HG02973 (cell line): ENCODE measurements around the gene PTCD1.

Experiments used
- ATAC-seq: cut with Tn5 transposase; IDR thresholded peaks from one replicate; pipeline ENCODE4 v1.9.1; 2021; ENCODE audit warnings: moderate library complexity; ENCODE audit not compliant: unreplicated experiment

Gene PTCD1, protein sequence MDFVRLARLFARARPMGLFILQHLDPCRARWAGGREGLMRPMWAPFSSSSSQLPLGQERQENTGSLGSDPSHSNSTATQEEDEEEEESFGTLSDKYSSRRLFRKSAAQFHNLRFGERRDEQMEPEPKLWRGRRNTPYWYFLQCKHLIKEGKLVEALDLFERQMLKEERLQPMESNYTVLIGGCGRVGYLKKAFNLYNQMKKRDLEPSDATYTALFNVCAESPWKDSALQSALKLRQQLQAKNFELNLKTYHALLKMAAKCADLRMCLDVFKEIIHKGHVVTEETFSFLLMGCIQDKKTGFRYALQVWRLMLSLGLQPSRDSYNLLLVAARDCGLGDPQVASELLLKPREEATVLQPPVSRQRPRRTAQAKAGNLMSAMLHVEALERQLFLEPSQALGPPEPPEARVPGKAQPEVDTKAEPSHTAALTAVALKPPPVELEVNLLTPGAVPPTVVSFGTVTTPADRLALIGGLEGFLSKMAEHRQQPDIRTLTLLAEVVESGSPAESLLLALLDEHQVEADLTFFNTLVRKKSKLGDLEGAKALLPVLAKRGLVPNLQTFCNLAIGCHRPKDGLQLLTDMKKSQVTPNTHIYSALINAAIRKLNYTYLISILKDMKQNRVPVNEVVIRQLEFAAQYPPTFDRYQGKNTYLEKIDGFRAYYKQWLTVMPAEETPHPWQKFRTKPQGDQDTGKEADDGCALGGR

DNA sequence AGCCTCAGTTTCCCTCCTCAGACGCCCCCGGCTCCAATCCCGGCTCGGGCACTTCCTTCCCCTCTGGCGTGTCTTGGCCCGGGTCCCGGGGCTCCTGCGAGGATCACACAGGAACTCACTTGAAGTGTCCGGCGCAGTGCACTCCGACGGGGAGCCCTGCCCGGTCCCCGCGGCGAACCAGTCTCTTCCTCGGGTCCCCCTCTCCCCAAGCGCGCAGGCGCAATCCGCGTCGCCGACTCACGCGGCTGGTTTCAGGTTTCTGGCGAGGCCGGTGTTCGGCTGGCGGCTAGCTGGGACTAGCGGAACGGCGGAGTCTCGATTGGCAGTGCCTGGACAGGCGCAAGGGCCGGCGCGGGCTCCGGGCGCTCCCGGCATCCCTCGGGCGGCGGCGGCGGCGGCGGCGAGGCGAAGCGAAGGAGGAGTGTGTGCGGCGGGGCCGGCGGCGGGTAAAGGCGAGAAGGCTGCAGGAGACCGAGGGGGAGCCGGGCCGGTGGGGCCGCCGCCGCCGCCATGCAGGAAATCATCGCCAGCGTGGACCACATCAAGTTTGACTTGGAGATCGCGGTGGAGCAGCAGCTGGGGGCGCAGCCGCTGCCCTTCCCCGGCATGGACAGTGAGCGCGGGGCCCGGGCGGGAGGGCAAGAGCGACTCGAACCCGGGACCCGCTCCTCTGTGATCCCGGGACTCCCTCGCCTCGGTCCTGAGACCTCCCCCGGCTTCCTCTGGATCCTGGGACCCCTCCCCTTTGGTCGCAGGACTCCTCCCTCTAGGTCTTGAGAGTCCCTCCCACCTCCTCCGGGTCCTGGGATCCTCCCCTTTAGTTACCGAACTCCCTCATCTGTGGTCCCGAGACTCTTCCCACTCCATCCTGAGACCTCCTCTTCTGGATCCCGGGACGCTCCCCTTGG is at the start of gene PTCD1, which contains the start of gene CPSF4:
TSS of gene PTCD1 (minus strand) at position 226 of the 908 bp plus-strand sequence. CDS start 3,556 bp downstream, outside the sequence.
TSS of gene CPSF4 (plus strand) at position 371 of the 908 bp plus-strand sequence. CDS start at position 511, 140 bp downstream.
- peak; percentile 80 for ATAC-seq

DNA sequence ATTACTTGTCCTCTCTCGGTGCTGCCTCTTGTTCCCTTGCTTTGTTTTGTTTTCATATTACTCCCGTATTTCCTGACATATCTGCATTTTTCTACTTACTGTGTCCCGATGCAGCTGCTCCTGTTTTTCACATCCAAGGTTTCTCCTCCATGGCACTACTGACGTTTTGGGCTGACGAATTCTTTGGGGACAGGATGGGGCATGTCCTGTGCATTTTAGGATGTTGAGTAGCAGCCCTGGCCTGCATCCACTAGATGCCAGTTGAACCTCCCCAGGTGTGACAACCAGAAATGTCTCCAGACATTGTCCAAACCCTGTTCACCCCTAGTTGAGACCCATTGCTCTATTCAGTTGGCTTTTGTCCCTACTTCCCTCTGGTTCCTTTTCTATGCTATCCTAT is 46.5 kb upstream of the PTCD1 start:
- ATAC-seq = no peak

GRCh38 chr7:99478464-99479440 is 40.2 kb upstream of the PTCD1 start:
- ATAC-seq = no peak

- ATAC-seq = no peak
Measured at GRCh38 chr7:99476107-99476506, 37.5 kb upstream of the PTCD1 start.

- peak; percentile 24 for ATAC-seq
Measured at GRCh38 chr7:99473315-99473596, 34.7 kb upstream of the PTCD1 start.

DNA sequence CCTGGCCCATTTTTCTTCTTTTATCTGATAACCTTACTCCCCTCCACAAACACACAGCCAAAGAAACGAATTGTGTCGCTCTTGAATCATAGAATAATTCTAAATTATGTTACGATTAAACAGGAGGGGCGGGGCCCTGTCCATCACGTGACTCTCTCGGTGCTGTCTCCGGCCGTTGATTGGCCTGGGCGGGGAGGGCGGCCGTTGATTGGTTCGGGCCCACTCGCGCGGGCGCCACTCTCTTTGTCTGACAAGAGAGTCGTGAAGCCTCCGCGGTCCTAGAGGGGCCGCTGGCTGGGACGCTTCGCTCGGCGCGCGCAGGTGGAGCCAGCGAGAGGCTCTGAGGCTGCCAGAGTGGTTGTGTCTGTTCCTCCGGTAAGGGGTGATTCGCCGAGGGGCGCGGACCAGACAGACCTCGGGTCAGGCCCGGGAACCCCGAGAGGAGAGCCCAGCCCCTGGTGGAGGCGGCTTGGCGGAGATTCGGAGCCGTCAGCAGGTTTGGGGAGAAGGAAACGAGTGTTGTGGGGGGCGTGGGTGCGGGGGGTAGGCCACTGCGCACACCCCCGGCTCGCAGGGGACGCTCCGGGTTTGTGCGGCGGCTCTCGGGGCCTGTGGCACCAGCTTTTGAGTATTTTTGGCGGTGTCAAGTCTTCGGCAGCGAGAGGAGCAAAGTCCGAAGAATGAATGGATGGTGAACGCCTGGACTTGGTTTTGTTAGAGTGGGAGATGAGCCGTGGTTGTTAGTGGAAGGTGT is 34.1 kb upstream of the PTCD1 start, which contains the start of gene ZNF789:
TSS of gene ZNF789 (plus strand) at position 330 of the 754 bp plus-strand sequence. CDS start 3,567 bp downstream, outside the sequence.
- ATAC-seq = peak; percentile 93

GRCh38 chr7:99469381-99470065 is 30.9 kb upstream of the PTCD1 start:
- ATAC-seq = no peak

- no peak for ATAC-seq
Measured at GRCh38 chr7:99468336-99468918, 29.8 kb upstream of the PTCD1 start.

GRCh38 chr7:99465421-99465768 is 26.8 kb upstream of the PTCD1 start:
- ATAC-seq = peak; percentile 8

GRCh38 chr7:99461221-99461620 is 22.6 kb upstream of the PTCD1 start:
- ATAC-seq = no peak

DNA sequence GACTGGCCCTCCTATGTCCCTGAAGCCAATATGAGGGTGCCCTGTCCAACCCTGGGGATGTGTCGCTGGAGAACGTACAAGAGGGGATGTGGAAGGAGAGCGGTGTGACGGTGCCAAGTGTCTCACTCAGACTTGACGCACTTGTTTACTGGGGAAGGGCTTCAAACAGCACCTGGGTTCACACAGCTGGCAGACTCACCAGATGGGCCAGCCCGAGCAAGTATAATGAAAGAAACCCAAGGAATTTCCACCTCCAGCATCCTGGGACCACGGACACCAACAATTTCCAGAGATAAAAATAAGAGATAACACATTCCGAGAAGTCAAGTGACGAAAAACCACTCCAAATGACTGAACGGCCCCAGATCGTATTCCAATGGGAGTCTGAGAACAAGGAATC is 22.1 kb upstream of the PTCD1 start:
- ATAC-seq = no peak

GRCh38 chr7:99459087-99459486 is 20.5 kb upstream of the PTCD1 start:
- ATAC-seq = no peak

DNA sequence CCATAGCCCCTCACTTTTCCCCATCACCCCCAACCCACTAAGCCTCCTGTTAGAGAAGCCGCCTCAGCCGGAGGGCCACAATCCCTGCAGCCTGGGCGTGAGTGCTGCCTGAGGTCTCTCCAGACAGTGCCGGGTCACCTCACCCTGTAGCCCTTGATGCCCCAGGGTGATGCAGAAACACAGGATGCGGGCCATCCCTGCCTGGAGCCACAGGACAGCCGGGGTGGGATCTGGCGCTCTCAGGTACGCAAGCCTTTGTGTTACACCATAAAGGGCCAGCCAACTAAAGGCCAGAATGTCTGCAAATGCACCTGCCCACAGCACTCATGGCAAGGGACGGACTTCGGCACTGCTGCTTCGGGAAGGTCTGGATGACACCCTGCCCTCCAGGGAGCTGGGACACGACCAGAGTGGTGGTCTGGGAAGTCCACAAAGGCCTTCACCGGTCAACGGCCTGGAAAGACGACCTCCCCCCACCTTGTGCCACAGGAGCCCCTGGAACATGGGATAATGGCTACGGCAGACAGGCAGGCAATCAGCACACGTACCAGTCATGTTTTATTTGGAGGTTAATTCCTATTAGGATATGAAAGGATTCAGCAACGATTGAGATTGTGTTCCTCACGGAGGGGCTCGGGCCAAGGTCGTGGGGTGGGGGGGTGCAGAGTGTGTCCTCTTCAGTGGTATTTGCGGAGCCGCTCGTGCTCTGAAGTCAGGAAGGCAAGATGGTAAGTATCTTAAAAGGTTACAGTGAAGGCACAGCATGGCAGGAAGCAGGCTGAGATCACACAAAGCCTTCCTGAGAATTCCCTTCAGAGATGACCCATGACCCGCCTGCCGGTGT is 19.3 kb upstream of the PTCD1 start:
- ATAC-seq = no peak

DNA sequence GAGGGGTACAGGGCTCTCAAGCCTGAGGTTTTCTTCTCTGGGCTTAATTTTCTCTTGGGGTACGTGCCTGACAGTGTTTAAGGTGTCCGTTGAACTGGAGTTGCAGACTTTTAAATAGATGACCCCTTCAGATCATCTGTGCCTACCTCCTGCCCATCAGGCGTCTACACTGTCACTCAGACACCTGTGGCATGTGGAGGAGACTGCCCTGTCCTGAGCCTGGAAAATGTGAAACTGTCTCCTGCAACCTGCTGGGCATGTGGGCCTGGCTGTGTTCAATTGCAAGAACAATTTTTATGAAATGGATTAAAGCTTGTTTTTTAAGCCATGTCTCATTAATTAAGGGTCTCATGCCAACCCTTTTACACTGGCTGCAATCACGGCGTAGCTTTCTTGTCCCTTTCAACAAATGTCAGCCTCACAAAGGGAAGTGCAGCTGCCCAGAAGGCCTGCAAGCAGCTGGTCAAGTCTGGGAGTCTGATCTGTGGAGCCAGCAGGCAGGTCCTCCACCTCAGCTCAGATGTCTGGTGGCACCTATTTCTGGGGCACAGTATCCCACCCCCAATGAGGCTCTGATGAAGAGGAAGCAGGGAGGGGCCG is 18.6 kb upstream of the PTCD1 start:
- no peak for ATAC-seq

GRCh38 chr7:99456288-99456687 is 17.7 kb upstream of the PTCD1 start:
- ATAC-seq = no peak

DNA sequence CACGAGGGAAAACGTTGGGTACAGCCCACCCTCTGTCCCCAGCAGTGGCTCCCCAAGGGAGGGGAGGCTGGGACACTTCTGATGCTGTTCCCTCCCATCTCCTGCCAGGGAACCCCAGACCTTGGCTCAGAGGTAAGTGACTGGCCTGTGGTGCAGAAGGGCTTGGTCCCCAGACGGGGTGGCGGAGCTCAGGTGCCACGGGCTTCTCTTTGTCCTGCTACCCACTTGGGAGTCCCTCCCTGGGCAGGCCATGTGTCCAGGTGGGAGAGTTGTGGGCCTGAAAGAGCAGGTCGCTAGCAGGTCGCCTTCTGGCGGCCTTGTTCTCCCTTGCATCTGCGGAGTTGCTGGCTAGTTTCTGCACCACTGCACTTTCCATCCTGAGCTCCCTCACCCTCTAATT is 17.3 kb upstream of the PTCD1 start:
- no peak for ATAC-seq

- ATAC-seq = no peak
Measured at GRCh38 chr7:99453105-99453504, 14.5 kb upstream of the PTCD1 start.
